ENCODE results near the gene SPDYE4. TPM values are rescaled to one million over a fixed set of nuclear protein-coding genes. Genes with fewer than 3 reads are reported as not detected.

SPDYE4 gene
- total RNA-seq, 4 donors from 2014 or later, result not detected

DNA sequence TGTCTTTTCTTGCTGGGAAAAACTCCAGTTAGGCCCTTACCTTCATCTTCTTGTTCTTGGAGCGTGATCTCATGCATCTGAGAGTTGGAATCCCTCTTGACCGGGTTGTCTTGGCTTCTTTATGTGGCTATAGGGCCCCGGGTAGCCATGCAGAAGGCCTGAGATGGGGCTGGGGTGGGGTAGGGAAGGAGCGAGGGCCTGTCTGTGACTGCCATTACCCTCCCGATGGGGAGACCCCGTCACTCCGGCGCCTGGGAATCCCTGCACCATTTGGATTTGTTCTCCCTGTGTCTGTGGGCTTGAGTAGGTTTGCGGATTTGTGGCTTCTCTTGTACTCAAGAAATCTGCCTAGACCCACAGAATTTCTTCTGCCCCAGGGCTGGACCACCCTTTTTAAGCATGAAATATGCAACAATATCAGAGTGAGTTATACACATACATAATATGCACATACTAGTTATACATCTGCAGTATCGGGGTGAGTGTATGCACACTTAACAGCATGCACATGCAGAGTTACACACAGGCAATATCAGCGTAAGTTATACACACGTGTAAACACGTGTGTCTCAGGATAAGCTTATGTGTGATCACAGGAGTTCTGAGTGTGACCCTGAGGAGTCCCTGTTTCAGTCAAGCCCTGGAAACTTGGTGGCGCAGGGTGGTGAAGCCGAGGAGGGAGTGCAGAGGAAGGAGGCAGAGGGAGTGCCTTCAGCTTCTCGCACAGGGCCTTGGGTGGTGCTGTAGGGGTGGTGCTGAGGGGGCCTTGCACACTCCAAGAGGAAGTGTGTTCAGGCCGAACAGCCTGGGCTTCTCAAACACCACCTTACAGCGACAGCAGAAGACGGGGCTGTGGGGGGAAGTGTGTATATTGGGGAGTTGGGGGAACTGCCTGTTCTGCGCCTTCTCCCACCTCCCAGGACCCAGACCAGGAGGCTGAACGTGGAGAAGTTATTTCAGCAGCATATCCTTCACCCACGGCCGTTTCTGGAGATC, 32.2 kb downstream of the SPDYE4 start:
- TF ChIP-seq POLR2A (IDR thresholded peaks at IDR 0.05), result no peak

GRCh38 chr17:8724451-8724850, 33.9 kb downstream of the SPDYE4 start:
- WGBS, 2 donors (ENCODE audit: low coverage in 1 of 2), result 88% methylated on average over 3 to 7 of the region's 7 CpGs
- H3K4me1 ChIP-seq, result no peaks in the 10 kb centered on the region
- H3K4me3 ChIP-seq, result no peak overlapping the region
- H3K36me3 ChIP-seq, result no peaks in the 10 kb centered on the region
- no peak for ATAC-seq
- no peaks in the 10 kb centered on the region for H3K27me3 ChIP-seq
- TF ChIP-seq EP300 (IDR thresholded peaks at IDR 0.05), result no peak
- TF ChIP-seq, protein P1, sequence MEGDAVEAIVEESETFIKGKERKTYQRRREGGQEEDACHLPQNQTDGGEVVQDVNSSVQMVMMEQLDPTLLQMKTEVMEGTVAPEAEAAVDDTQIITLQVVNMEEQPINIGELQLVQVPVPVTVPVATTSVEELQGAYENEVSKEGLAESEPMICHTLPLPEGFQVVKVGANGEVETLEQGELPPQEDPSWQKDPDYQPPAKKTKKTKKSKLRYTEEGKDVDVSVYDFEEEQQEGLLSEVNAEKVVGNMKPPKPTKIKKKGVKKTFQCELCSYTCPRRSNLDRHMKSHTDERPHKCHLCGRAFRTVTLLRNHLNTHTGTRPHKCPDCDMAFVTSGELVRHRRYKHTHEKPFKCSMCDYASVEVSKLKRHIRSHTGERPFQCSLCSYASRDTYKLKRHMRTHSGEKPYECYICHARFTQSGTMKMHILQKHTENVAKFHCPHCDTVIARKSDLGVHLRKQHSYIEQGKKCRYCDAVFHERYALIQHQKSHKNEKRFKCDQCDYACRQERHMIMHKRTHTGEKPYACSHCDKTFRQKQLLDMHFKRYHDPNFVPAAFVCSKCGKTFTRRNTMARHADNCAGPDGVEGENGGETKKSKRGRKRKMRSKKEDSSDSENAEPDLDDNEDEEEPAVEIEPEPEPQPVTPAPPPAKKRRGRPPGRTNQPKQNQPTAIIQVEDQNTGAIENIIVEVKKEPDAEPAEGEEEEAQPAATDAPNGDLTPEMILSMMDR (IDR thresholded peaks at IDR 0.05), result no peak
- no peak for TF ChIP-seq POLR2A (IDR thresholded peaks at IDR 0.05)
- TF ChIP-seq POLR2AphosphoS5 (IDR thresholded peaks at IDR 0.05), result no peak
- H3K9me3 ChIP-seq, result no peaks in the 10 kb centered on the region
- no peak overlapping the region for H3K27ac ChIP-seq

More for the DNA sequence above, 32.2 kb downstream of the SPDYE4 start:
- H3K9me3 ChIP-seq, result no peaks in the 10 kb centered on the region
- no peak for ATAC-seq
- no peaks in the 10 kb centered on the region for H3K27me3 ChIP-seq
- no peaks in the 10 kb centered on the region for H3K4me1 ChIP-seq
- no peaks in the 10 kb centered on the region for H3K36me3 ChIP-seq
- no peak overlapping the region for H3K27ac ChIP-seq
- no peak overlapping the region for H3K4me3 ChIP-seq
- WGBS, 2 donors (ENCODE audit: low coverage in 1 of 2), result 70% methylated on average over 8 to 9 of the region's 23 CpGs

GRCh38 chr17:8720596-8720995, 37.8 kb downstream of the SPDYE4 start:
- 85 to 98% methylated on average over 7 to 9 of the region's 9 CpGs for WGBS, 2 donors (ENCODE audit: low coverage in 1 of 2)
- no peaks in the 10 kb centered on the region for H3K4me1 ChIP-seq
- H3K36me3 ChIP-seq, result no peaks in the 10 kb centered on the region
- H3K27ac ChIP-seq, result no peak overlapping the region
- TF ChIP-seq, protein P1 (IDR thresholded peaks at IDR 0.05), result no peak
- TF ChIP-seq EP300 (IDR thresholded peaks at IDR 0.05) (no peak), POLR2A (IDR thresholded peaks at IDR 0.05) (no peak), POLR2AphosphoS5 (IDR thresholded peaks at IDR 0.05) (no peak)
- H3K4me3 ChIP-seq, result no peak overlapping the region
- no peaks in the 10 kb centered on the region for H3K27me3 ChIP-seq
- H3K9me3 ChIP-seq, result no peaks in the 10 kb centered on the region
- no peak for ATAC-seq

DNA sequence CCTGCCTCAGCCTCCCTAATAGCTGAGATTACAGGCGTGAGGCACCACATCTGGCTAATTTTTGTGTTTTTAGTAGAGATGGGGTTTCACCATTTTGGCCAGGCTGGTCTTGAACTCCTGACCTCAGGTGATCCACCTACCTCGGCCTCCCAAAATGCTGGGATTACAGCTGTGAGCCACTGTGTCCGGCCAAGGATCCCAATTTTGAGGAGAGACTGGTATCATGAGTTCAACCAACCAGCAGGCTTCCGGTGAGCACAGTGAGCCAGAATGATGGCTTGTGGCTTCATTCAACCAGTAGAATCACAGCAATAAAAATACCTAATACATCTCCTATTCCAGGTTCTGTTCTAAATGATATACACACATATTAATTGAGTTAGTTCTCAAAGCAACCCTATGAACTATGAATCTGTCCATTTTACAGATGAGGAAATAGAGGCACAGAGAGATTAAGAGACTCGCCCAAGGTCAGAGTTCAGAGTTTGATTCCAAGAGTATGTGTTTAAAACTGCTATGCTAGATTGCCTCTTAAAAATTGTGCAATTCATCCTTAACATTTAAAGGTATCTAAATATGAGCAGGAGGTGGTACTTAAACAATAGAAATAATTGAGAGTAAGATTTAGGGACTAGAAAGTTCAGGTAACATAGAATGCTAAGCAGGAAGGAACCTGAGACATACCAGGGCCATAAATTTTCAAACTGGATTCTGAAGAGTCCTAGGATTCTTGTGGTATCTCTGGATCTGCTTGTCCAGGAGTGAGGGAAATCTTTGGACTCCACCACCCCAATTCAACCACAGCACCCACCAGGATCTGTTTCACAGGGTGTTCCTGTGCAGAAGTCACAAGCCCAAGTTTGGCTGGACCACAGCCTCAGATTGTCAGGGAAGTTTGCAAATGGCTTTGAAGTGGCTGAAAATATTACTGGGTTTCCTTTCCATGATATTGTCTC, 38.8 kb downstream of the SPDYE4 start:
- no peak for ATAC-seq
- no peak overlapping the region for H3K27ac ChIP-seq
- 77 to 100% methylated on average over 1 to 4 of the region's 5 CpGs for WGBS, 2 donors (ENCODE audit: low coverage in 1 of 2)

More for the DNA sequence above, 38.8 kb downstream of the SPDYE4 start:
- Histone ChIP-seq H3K27me3 (no peaks in the 10 kb centered on the region), H3K4me3 (no peak overlapping the region), H3K36me3 (no peaks in the 10 kb centered on the region), H3K4me1 (no peaks in the 10 kb centered on the region), H3K9me3 (no peaks in the 10 kb centered on the region)
- TF ChIP-seq, protein P1 (IDR thresholded peaks at IDR 0.05), result no peak
- TF ChIP-seq POLR2AphosphoS5 (IDR thresholded peaks at IDR 0.05), result no peak
- TF ChIP-seq POLR2A (IDR thresholded peaks at IDR 0.05), result no peak
- no peak for TF ChIP-seq EP300 (IDR thresholded peaks at IDR 0.05)
